ENCODE data around the gene AFF3. TPM values are rescaled to one million over a fixed set of nuclear protein-coding genes. Genes with fewer than 3 reads are reported as not detected.

AFF3 gene
- total and polyA plus RNA-seq, 2 donors (not counting 3 experiments of a cell fraction or from before 2014, with no cell fraction given) = 0.06 to 0.07 TPM

GRCh38 chr2:99615247-99615771 lies 527.1 kb downstream of the AFF3 start:
- Histone ChIP-seq H4K20me1 (replicated peaks; ENCODE audit: control insufficient read depth, extremely low read depth, insufficient read depth, low read length) (no peaks in the 10 kb centered on the region), H3K27me3 (ENCODE audit: control insufficient read depth in 2 of 2, insufficient read depth in 2 of 2, low read length in 2 of 2) (peaks cover 4 to 6% of the 10 kb centered on the region in 2 experiments), H3K79me2 (ENCODE audit: control insufficient read depth, insufficient read depth, low read length) (no peaks in the 10 kb centered on the region), H3K9me1 (replicated peaks; ENCODE audit: control insufficient read depth, extremely low read depth, insufficient read depth, low read length) (no peaks in the 10 kb centered on the region), H3K27ac (ENCODE audit: insufficient read depth, low read depth, low read length) (no peak overlapping the region), H3K36me3 (ENCODE audit: control insufficient read depth in 2 of 2, extremely low read depth in 1 of 2, insufficient read depth in 2 of 2, low read length in 2 of 2) (no peaks in the 10 kb centered on the region), H3K4me2 (ENCODE audit: insufficient read depth, low read length) (no peak overlapping the region), H2AFZ (ENCODE audit: low read depth, low read length) (no peak overlapping the region), H3K4me1 (ENCODE audit: control insufficient read depth, extremely low read depth, insufficient read depth, low read length) (no peaks in the 10 kb centered on the region), H3K9me3 (replicated peaks; ENCODE audit: control insufficient read depth, insufficient read depth, low read length) (no peaks in the 10 kb centered on the region), H3K4me3 (replicated peaks in 1 of 3; ENCODE audit: insufficient read depth in 1 of 3, low read depth in 1 of 3, low read length in 3 of 3) (no peak overlapping the region), H3K9ac (replicated peaks; ENCODE audit: extremely low read depth, insufficient read depth, low read length) (no peak overlapping the region)
- CTCF ChIA-PET = interaction anchor here (1.5 to 2.8 kb wide), 2 partner anchors 9 to 56 kb away, joined by 3 to 23 read pairs; no protein-coding TSS in a partner anchor
- intact Hi-C loops (cut with micrococcal nuclease) (no loop called here), dilution Hi-C loops (cut with MboI; ENCODE audit: extremely low pct_ligation_motif_present, low sequenced_read_pairs) (no loop called here)
- POLR2A ChIA-PET = no interaction called here
- FAIRE-seq (no peak), DNase-seq (ENCODE audit: low read depth, low spot score) (no peak)
- BruUV-seq (replicated peaks) = no TSS peak
- TF ChIP-seq POLR2A (IDR thresholded peaks at IDR 0.05; ENCODE audit: low read depth, low read length) (no peak), JUN (IDR thresholded peaks at IDR 0.05; ENCODE audit: borderline replicate concordance, insufficient read depth, insufficient read length, low read depth) (no peak), POLR2AphosphoS5 (IDR thresholded peaks at IDR 0.05; ENCODE audit: insufficient read depth, low read depth, low read length) (no peak), CTCF (IDR thresholded peaks at IDR 0.05; ENCODE audit: extremely low read depth in 1 of 2, insufficient read depth in 1 of 2, low read depth in 1 of 2, low read length in 2 of 2) (peak in 1 of 2 donors; percentile 15)
- TF ChIP-seq, protein P1, sequence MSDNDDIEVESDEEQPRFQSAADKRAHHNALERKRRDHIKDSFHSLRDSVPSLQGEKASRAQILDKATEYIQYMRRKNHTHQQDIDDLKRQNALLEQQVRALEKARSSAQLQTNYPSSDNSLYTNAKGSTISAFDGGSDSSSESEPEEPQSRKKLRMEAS (IDR thresholded peaks at IDR 0.05; ENCODE audit: insufficient read depth, insufficient read length) = no peak

- dilution Hi-C loops (cut with MboI; ENCODE audit: extremely low pct_ligation_motif_present, low sequenced_read_pairs) = no loop called here
- Histone ChIP-seq H3K9me3 (replicated peaks; ENCODE audit: control insufficient read depth, insufficient read depth, low read length) (no peaks in the 10 kb centered on the region), H3K4me3 (replicated peaks in 1 of 3; ENCODE audit: insufficient read depth in 1 of 3, low read depth in 1 of 3, low read length in 3 of 3) (no peak overlapping the region), H4K20me1 (replicated peaks; ENCODE audit: control insufficient read depth, extremely low read depth, insufficient read depth, low read length) (no peaks in the 10 kb centered on the region), H3K27me3 (ENCODE audit: control insufficient read depth in 2 of 2, insufficient read depth in 2 of 2, low read length in 2 of 2) (peaks cover 4 to 6% of the 10 kb centered on the region in 2 experiments), H3K27ac (ENCODE audit: insufficient read depth, low read depth, low read length) (no peak overlapping the region), H3K9me1 (replicated peaks; ENCODE audit: control insufficient read depth, extremely low read depth, insufficient read depth, low read length) (no peaks in the 10 kb centered on the region), H3K79me2 (ENCODE audit: control insufficient read depth, insufficient read depth, low read length) (no peaks in the 10 kb centered on the region), H2AFZ (ENCODE audit: low read depth, low read length) (no peak overlapping the region), H3K4me1 (ENCODE audit: control insufficient read depth, extremely low read depth, insufficient read depth, low read length) (no peaks in the 10 kb centered on the region), H3K4me2 (ENCODE audit: insufficient read depth, low read length) (no peak overlapping the region), H3K36me3 (ENCODE audit: control insufficient read depth in 2 of 2, extremely low read depth in 1 of 2, insufficient read depth in 2 of 2, low read length in 2 of 2) (no peaks in the 10 kb centered on the region), H3K9ac (replicated peaks; ENCODE audit: extremely low read depth, insufficient read depth, low read length) (no peak overlapping the region)
- ChIA-PET POLR2A (no interaction called here), CTCF (interaction anchor here (1.0 to 2.8 kb wide), 4 partner anchors 11 to 647 kb away, joined by 3 to 23 read pairs (median 4); no protein-coding TSS in a partner anchor)
- TF ChIP-seq FOS (IDR thresholded peaks at IDR 0.05; ENCODE audit: borderline replicate concordance, insufficient read depth, low read length) = no peak
- no peak for TF ChIP-seq MYC (IDR thresholded peaks at IDR 0.05; ENCODE audit: low read depth, low read length)
- TF ChIP-seq GATA2 (IDR thresholded peaks at IDR 0.05; ENCODE audit: insufficient read depth, insufficient read length, low read depth, low read length) = no peak
- TF ChIP-seq POLR2AphosphoS5 (IDR thresholded peaks at IDR 0.05; ENCODE audit: insufficient read depth, low read depth, low read length) = no peak
- TF ChIP-seq CTCF (IDR thresholded peaks at IDR 0.05; ENCODE audit: extremely low read depth in 1 of 2, insufficient read depth in 1 of 2, low read depth in 1 of 2, low read length in 2 of 2) = no peak
- TF ChIP-seq, protein P1 (IDR thresholded peaks at IDR 0.05; ENCODE audit: insufficient read depth, insufficient read length) = no peak
- TF ChIP-seq POLR2A (IDR thresholded peaks at IDR 0.05; ENCODE audit: low read depth, low read length) = no peak
- TF ChIP-seq EZH2 (IDR thresholded peaks at IDR 0.05; ENCODE audit: borderline replicate concordance, low read depth, low read length, severe bottlenecking) = no peak
- no peak for TF ChIP-seq JUN (IDR thresholded peaks at IDR 0.05; ENCODE audit: borderline replicate concordance, insufficient read depth, insufficient read length, low read depth)
- intact Hi-C loops (cut with micrococcal nuclease) = no loop called here
- FAIRE-seq (no peak), DNase-seq (ENCODE audit: low read depth, low spot score) (no peak)
- no TSS peak for BruUV-seq (replicated peaks)
These were observed 528.4 kb downstream of the AFF3 start for GRCh38 chr2:99613980-99614379.
